NB4 (cell line): ENCODE data around the gene SIRT6.

Experiments
- POLR2A ChIP-seq: IDR thresholded peaks from 2 replicates; pipeline ENCODE4 v1.6.1; 2011; ENCODE audit warnings: mild to moderate bottlenecking; ENCODE audit not compliant: insufficient read length; ENCODE audit errors: extremely low read depth
- TF ChIP-seq, protein P1 (sequence below): IDR thresholded peaks from one replicate; pipeline ENCODE4 v1.5.1; 2012; ENCODE audit warnings: low read depth, low read length

DNA sequence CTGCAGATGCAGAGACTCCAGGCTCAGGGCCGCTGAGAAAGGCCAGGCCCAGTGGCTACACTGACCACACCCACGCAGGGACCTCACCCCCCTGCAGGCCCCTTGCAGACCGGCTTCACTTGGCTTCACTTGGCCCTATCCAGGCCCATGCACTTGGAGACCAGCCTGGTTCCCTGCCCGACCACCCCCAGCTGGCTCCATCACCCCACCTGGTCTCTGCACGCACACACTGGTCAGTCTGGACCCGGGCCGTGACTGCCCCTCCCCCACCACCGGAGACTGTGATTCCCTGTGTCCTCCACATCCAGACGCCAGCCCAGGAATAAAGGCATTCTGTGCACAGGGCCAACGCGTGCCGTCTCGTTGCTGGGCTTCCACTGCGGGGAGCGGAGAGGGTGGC lies 42.1 kb upstream of the SIRT6 start:
- TF ChIP-seq, protein P1, sequence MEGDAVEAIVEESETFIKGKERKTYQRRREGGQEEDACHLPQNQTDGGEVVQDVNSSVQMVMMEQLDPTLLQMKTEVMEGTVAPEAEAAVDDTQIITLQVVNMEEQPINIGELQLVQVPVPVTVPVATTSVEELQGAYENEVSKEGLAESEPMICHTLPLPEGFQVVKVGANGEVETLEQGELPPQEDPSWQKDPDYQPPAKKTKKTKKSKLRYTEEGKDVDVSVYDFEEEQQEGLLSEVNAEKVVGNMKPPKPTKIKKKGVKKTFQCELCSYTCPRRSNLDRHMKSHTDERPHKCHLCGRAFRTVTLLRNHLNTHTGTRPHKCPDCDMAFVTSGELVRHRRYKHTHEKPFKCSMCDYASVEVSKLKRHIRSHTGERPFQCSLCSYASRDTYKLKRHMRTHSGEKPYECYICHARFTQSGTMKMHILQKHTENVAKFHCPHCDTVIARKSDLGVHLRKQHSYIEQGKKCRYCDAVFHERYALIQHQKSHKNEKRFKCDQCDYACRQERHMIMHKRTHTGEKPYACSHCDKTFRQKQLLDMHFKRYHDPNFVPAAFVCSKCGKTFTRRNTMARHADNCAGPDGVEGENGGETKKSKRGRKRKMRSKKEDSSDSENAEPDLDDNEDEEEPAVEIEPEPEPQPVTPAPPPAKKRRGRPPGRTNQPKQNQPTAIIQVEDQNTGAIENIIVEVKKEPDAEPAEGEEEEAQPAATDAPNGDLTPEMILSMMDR: no peak
- no peak for TF ChIP-seq POLR2A
